ENCODE data around the gene MPO. TPM values are rescaled to one million over a fixed set of nuclear protein-coding genes. Genes with fewer than 3 reads are reported as not detected.

The MPO gene
- total RNA-seq, 2 experiments from 2014 or later, result not detected

DNA sequence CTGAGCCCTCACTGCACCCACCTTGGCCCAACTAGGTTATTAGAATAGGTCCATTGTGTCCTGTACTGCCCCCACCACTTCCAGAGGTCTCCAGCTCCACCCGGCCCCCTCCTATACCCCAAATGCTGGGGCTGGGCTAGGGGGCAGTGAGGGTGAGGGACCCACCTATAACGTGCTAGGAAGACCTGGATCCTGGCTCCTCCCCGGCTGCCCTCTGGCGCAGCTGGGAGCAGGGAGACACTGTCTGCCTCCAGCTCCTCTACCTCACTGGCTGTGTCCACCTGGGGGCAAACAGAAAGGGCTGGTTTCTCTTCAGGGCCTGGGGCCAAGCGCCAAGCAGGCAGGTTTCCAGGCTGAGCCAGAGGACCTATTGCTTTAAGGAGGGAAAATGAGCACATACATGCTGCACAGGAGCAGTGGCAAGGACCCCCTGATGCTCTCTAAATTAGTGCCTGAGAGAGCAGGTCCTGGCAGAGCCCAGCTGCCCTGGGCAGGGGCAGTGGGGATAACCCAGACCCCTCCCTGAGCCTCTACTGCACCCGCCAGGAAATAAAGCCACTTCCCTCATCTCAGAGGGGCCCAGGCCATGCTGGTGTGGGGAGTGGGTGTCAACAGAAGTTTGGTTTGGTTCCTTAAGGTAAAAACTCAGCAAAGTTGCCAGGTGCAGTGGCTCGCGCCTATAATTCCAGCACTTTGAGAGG is 35.7 kb upstream of the MPO start:
- no peaks in the 10 kb centered on the region for H3K9me2 ChIP-seq (ENCODE audit: insufficient read depth, low read length)
- no peak overlapping the region for H3K4me3 ChIP-seq (ENCODE audit: low read depth, low read length, poor library complexity, severe bottlenecking)
- no peaks in the 10 kb centered on the region for H3K79me2 ChIP-seq (ENCODE audit: insufficient read depth, low read depth, low read length)
- TF ChIP-seq, protein P1, sequence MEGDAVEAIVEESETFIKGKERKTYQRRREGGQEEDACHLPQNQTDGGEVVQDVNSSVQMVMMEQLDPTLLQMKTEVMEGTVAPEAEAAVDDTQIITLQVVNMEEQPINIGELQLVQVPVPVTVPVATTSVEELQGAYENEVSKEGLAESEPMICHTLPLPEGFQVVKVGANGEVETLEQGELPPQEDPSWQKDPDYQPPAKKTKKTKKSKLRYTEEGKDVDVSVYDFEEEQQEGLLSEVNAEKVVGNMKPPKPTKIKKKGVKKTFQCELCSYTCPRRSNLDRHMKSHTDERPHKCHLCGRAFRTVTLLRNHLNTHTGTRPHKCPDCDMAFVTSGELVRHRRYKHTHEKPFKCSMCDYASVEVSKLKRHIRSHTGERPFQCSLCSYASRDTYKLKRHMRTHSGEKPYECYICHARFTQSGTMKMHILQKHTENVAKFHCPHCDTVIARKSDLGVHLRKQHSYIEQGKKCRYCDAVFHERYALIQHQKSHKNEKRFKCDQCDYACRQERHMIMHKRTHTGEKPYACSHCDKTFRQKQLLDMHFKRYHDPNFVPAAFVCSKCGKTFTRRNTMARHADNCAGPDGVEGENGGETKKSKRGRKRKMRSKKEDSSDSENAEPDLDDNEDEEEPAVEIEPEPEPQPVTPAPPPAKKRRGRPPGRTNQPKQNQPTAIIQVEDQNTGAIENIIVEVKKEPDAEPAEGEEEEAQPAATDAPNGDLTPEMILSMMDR (conservative IDR thresholded peaks at IDR 0.05; ENCODE audit: low read length), result no peak
- no peak for TF ChIP-seq EZH2phosphoT487 (IDR thresholded peaks at IDR 0.05; ENCODE audit: borderline replicate concordance, low read depth, low read length)
- no peak overlapping the region for H3K4me2 ChIP-seq (ENCODE audit: low read length)
- no peak for DNase-seq (ENCODE audit: low spot score)
- no peak overlapping the region for H3K27ac ChIP-seq (ENCODE audit: low read depth, low read length, poor library complexity, severe bottlenecking)
- H3K4me1 ChIP-seq (ENCODE audit: insufficient read depth, low read length, poor library complexity, severe bottlenecking), result peaks cover 15% of the 10 kb centered on the region
- H3K9me3 ChIP-seq (ENCODE audit: low read length), result no peaks in the 10 kb centered on the region
- CTCF ChIA-PET (ENCODE audit: unreplicated experiment), result interaction anchor here (1.2 to 1.5 kb wide), 2 partner anchors 28 kb away, joined by 3 to 15 read pairs; no protein-coding TSS in a partner anchor
- no peak overlapping the region for H2AFZ ChIP-seq (ENCODE audit: low read length)
- BruUV-seq (replicated peaks), result no TSS peak
- POLR2A ChIA-PET, result interaction anchor here (1.6 to 2.4 kb wide), 4 partner anchors 16 to 28 kb away, joined by 8 to 29 read pairs (median 14); no protein-coding TSS in a partner anchor
- H4K20me1 ChIP-seq (ENCODE audit: insufficient read depth, low read length), result no peaks in the 10 kb centered on the region
- no peaks in the 10 kb centered on the region for H3K36me3 ChIP-seq (ENCODE audit: insufficient read depth, low read length)
- intact Hi-C loops (cut with micrococcal nuclease; ENCODE audit: unreplicated experiment), result no loop called here

DNA sequence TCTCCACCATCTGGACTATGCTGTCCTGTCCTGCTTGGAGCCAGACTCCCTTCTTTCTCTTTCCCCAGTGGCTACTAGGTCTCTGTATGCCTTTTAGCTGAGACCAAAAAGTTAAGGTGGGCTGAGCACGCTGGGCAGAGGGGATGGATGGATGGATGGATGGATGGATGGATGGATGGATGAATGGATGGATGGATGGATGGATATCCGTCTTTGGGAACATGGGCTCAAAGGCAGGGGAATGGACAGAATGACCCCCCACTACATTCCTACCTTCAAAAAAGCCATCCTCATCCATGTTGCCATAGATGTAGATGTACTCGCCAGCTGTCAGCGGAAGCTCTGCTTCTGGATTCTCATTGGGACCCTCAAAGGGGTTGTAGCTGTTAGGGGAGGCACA is 35.0 kb upstream of the MPO start:
- no peaks in the 10 kb centered on the region for H3K36me3 ChIP-seq (ENCODE audit: insufficient read depth, low read length)
- TF ChIP-seq, protein P1 (conservative IDR thresholded peaks at IDR 0.05; ENCODE audit: low read length), result no peak
- TF ChIP-seq EZH2phosphoT487 (IDR thresholded peaks at IDR 0.05; ENCODE audit: borderline replicate concordance, low read depth, low read length), result no peak
- POLR2A ChIA-PET, result no interaction called here
- no peak overlapping the region for H3K4me3 ChIP-seq (ENCODE audit: low read depth, low read length, poor library complexity, severe bottlenecking)
- H3K27ac ChIP-seq (ENCODE audit: low read depth, low read length, poor library complexity, severe bottlenecking), result no peak overlapping the region
- H3K79me2 ChIP-seq (ENCODE audit: insufficient read depth, low read depth, low read length), result no peaks in the 10 kb centered on the region
- intact Hi-C loops (cut with micrococcal nuclease; ENCODE audit: unreplicated experiment), result no loop called here
- peaks cover 15% of the 10 kb centered on the region for H3K4me1 ChIP-seq (ENCODE audit: insufficient read depth, low read length, poor library complexity, severe bottlenecking)
- no peaks in the 10 kb centered on the region for H4K20me1 ChIP-seq (ENCODE audit: insufficient read depth, low read length)
- no peaks in the 10 kb centered on the region for H3K9me2 ChIP-seq (ENCODE audit: insufficient read depth, low read length)
- no peak for DNase-seq (ENCODE audit: low spot score)
- no peaks in the 10 kb centered on the region for H3K9me3 ChIP-seq (ENCODE audit: low read length)
- H3K4me2 ChIP-seq (ENCODE audit: low read length), result no peak overlapping the region
- no TSS peak for BruUV-seq (replicated peaks)
- CTCF ChIA-PET (ENCODE audit: unreplicated experiment), result interaction anchor here (1.2 kb wide), 1 partner anchor 29 kb away, joined by 3 read pairs; no protein-coding TSS in a partner anchor
- no peak overlapping the region for H2AFZ ChIP-seq (ENCODE audit: low read length)

DNA sequence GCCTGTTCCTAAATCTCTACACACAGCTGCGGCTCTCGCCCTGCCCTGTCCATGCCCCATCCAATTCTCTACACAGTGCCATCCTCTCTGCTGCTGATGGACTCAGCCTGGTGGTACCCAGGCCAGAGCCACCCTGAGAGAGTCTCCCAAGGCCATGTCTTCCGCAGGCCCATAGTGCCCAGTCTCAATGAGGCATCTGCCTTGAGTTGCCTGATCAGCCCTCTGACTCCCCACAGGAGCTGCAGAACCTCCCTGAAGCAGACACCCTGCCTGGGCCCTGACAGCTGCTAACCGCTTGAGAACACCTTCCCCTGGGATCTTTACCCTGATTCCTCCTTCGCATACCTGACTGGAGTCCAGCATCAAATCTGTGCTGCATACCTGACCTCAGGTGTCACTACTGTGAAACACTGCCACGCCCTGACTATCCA is 34.6 kb upstream of the MPO start:
- CTCF ChIA-PET (ENCODE audit: unreplicated experiment), result interaction anchor here (1.2 kb wide), 1 partner anchor 29 kb away, joined by 3 read pairs; no protein-coding TSS in a partner anchor
- no peaks in the 10 kb centered on the region for H3K9me2 ChIP-seq (ENCODE audit: insufficient read depth, low read length)
- TF ChIP-seq, protein P1 (conservative IDR thresholded peaks at IDR 0.05; ENCODE audit: low read length), result no peak
- TF ChIP-seq EZH2phosphoT487 (IDR thresholded peaks at IDR 0.05; ENCODE audit: borderline replicate concordance, low read depth, low read length), result no peak
- no peaks in the 10 kb centered on the region for H4K20me1 ChIP-seq (ENCODE audit: insufficient read depth, low read length)
- H3K4me1 ChIP-seq (ENCODE audit: insufficient read depth, low read length, poor library complexity, severe bottlenecking), result peaks cover 15% of the 10 kb centered on the region
- no peak overlapping the region for H3K4me3 ChIP-seq (ENCODE audit: low read depth, low read length, poor library complexity, severe bottlenecking)
- no peak overlapping the region for H3K27ac ChIP-seq (ENCODE audit: low read depth, low read length, poor library complexity, severe bottlenecking)
- H2AFZ ChIP-seq (ENCODE audit: low read length), result no peak overlapping the region
- POLR2A ChIA-PET, result interaction anchor here (1.0 kb wide), 1 partner anchor 29 kb away, joined by 3 read pairs; no protein-coding TSS in a partner anchor
- H3K36me3 ChIP-seq (ENCODE audit: insufficient read depth, low read length), result no peaks in the 10 kb centered on the region
- no peak for DNase-seq (ENCODE audit: low spot score)
- H3K9me3 ChIP-seq (ENCODE audit: low read length), result no peaks in the 10 kb centered on the region
- BruUV-seq (replicated peaks), result no TSS peak
- intact Hi-C loops (cut with micrococcal nuclease; ENCODE audit: unreplicated experiment), result no loop called here
- no peaks in the 10 kb centered on the region for H3K79me2 ChIP-seq (ENCODE audit: insufficient read depth, low read depth, low read length)
- H3K4me2 ChIP-seq (ENCODE audit: low read length), result no peak overlapping the region
